WTC11 (cell line): ENCODE measurements around the gene CCDC60. TPM values are rescaled to one million over a fixed set of nuclear protein-coding genes. Genes with fewer than 3 reads are reported as not detected.

Experiments used
- ATAC-seq: fragments of 200-7000 bp; cut with Tn5 transposase; 2 replicates; pipeline ENCODE4 v1.10.0; 2021; ENCODE audit warnings: mild to moderate bottlenecking, moderate library complexity
- CTCF ChIA-PET: fragments of 300-600 bp; sonication (Branson Sonifier 250); formaldehyde crosslinking; loops from one replicate; lab custom pipeline; 2021; ENCODE audit warnings: antibody characterized with exemption; lab: Charles Lee
- POLR2A ChIA-PET: fragments of 350-600 bp; sonication (Branson Sonifier 250); formaldehyde crosslinking; loops from one replicate; lab custom pipeline; 2021; ENCODE audit warnings: antibody characterized with exemption; lab: Charles Lee
- DNase-seq: peaks from one replicate; pipeline ENCODE4 v3.0.0; 2021; ENCODE audit warnings: low spot score
- H3K27ac Mint-ChIP-seq: 2 replicates; pipeline ENCODE4 v1.8.0; 2021; ENCODE audit warnings: mixed read lengths
- H3K27me3 Mint-ChIP-seq: 2 replicates; pipeline ENCODE4 v1.8.0; 2021; ENCODE audit warnings: low read depth, mild to moderate bottlenecking, moderate library complexity, mixed read lengths
- H3K36me3 Mint-ChIP-seq: 2 replicates; pipeline ENCODE4 v1.8.0; 2021; ENCODE audit warnings: mixed read lengths
- H3K4me1 Mint-ChIP-seq: 2 replicates; pipeline ENCODE4 v1.8.0; 2022; ENCODE audit warnings: mixed read lengths
- H3K4me3 Mint-ChIP-seq: 2 replicates; pipeline ENCODE4 v1.8.0; 2021; ENCODE audit warnings: mild to moderate bottlenecking, moderate library complexity, mixed read lengths
- H3K9me3 Mint-ChIP-seq: 2 replicates; pipeline ENCODE4 v1.8.0; 2021; ENCODE audit warnings: mixed read lengths
- ARID4B ChIP-seq: sonication (generic); formaldehyde crosslinking; IDR thresholded peaks from 2 replicates; pipeline ENCODE4 v1.8.0; 2023; ENCODE audit warnings: missing genetic modification reagents, mild to moderate bottlenecking, borderline replicate concordance
- ATF1 ChIP-seq: sonication (generic); formaldehyde crosslinking; IDR thresholded peaks from 2 replicates; pipeline ENCODE4 v1.8.1; 2023; ENCODE audit warnings: mild to moderate bottlenecking, moderate library complexity, missing genetic modification reagents
- ATF2 ChIP-seq: sonication (generic); formaldehyde crosslinking; IDR thresholded peaks from 2 replicates; pipeline ENCODE4 v1.8.1; 2022; ENCODE audit warnings: low read depth, missing genetic modification reagents, borderline replicate concordance
- ATF6 ChIP-seq: sonication (generic); formaldehyde crosslinking; IDR thresholded peaks from 2 replicates; pipeline ENCODE4 v1.8.1; 2023; ENCODE audit warnings: mild to moderate bottlenecking, missing genetic modification reagents
- CBFB ChIP-seq: sonication (generic); formaldehyde crosslinking; IDR thresholded peaks from 2 replicates; pipeline ENCODE4 v1.8.1; 2022; ENCODE audit warnings: mild to moderate bottlenecking, low read depth, missing genetic modification reagents
- CDX4 ChIP-seq: fragments of 250-450 bp; sonication (Bioruptor Pico); IDR thresholded peaks from 2 replicates; pipeline ENCODE4 v1.9.0; 2021; ENCODE audit warnings: moderate library complexity, mild to moderate bottlenecking, inconsistent platforms, borderline replicate concordance
- CTCF ChIP-seq: fragments of 200-600 bp; IDR thresholded peaks from 2 replicates; pipeline ENCODE4 v1.8.0; 2022; ENCODE audit warnings: antibody characterized with exemption
- ERG ChIP-seq: fragments of 250-450 bp; sonication (Bioruptor Pico); IDR thresholded peaks from 2 replicates; pipeline ENCODE4 v1.8.0; 2021; ENCODE audit warnings: mild to moderate bottlenecking
- ESRRA ChIP-seq: sonication (generic); formaldehyde crosslinking; IDR thresholded peaks from 2 replicates; pipeline ENCODE4 v1.8.1; 2022; ENCODE audit warnings: mild to moderate bottlenecking, missing genetic modification reagents, borderline replicate concordance
- GABPB1 ChIP-seq: sonication (generic); formaldehyde crosslinking; IDR thresholded peaks from 2 replicates; pipeline ENCODE4 v1.8.1; 2023; ENCODE audit warnings: mild to moderate bottlenecking, missing genetic modification reagents
- KAT7 ChIP-seq: sonication (generic); formaldehyde crosslinking; IDR thresholded peaks from 2 replicates; pipeline ENCODE4 v1.8.1; 2023; ENCODE audit warnings: missing genetic modification reagents, mild to moderate bottlenecking, borderline replicate concordance
- MLX ChIP-seq: sonication (generic); formaldehyde crosslinking; IDR thresholded peaks from 2 replicates; pipeline ENCODE4 v1.8.1; 2023; ENCODE audit warnings: mild to moderate bottlenecking, missing genetic modification reagents, moderate library complexity
- RELA ChIP-seq: sonication (generic); formaldehyde crosslinking; IDR thresholded peaks from 2 replicates; pipeline ENCODE4 v1.8.1; 2022; ENCODE audit warnings: missing genetic modification reagents, mild to moderate bottlenecking, borderline replicate concordance
- RORB ChIP-seq: fragments of 250-450 bp; sonication (Bioruptor Pico); IDR thresholded peaks from 2 replicates; pipeline ENCODE4 v1.9.0; 2021; ENCODE audit warnings: mild to moderate bottlenecking
- TEAD1 ChIP-seq: sonication (generic); formaldehyde crosslinking; IDR thresholded peaks from 2 replicates; pipeline ENCODE4 v1.8.0; 2022; ENCODE audit warnings: mild to moderate bottlenecking, missing genetic modification reagents
- ZNF219 ChIP-seq: sonication (generic); formaldehyde crosslinking; IDR thresholded peaks from 2 replicates; pipeline ENCODE4 v1.8.0; 2023; ENCODE audit warnings: missing genetic modification reagents, mild to moderate bottlenecking, borderline replicate concordance
- ZNF232 ChIP-seq: sonication (generic); formaldehyde crosslinking; IDR thresholded peaks from 2 replicates; pipeline ENCODE4 v1.8.0; 2022; ENCODE audit warnings: mild to moderate bottlenecking, missing genetic modification reagents
- ZNF423 ChIP-seq: fragments of 250-450 bp; sonication (Bioruptor Pico); IDR thresholded peaks from 2 replicates; pipeline ENCODE4 v2.1.2; 2022; ENCODE audit warnings: mild to moderate bottlenecking, moderate library complexity
- ZNF512 ChIP-seq: sonication (generic); formaldehyde crosslinking; IDR thresholded peaks from 2 replicates; pipeline ENCODE4 v1.8.1; 2022; ENCODE audit warnings: missing genetic modification reagents, borderline replicate concordance
- total RNA-seq: library from RNA; stranded (reverse); gene quantifications from 3 replicates; pipeline ENCODE4 v1.2.3, GENCODE V29; 2021

The CCDC60 gene
- total RNA-seq, 1 experiment from 2014 or later, result 1.1 TPM

GRCh38 chr12:119415714-119416113 lies 81.2 kb downstream of the CCDC60 start (continued):
- TF ChIP-seq CTCF (no peak), ZNF512 (no peak), ZNF219 (CRISPR knock-in tag) (no peak), ESRRA (CRISPR knock-in tag) (no peak), ZNF423 (CRISPR knock-in tag) (no peak)

GRCh38 chr12:119417440-119417839 lies 82.9 kb downstream of the CCDC60 start:
- POLR2A ChIA-PET, result no interaction called here
- DNase-seq, result no peak
- ATAC-seq, result no peak
- Mint-ChIP-seq H3K36me3 (no peaks in the 10 kb centered on the region), H3K9me3 (no peaks in the 10 kb centered on the region), H3K4me1 (peaks cover 6% of the 10 kb centered on the region), H3K27ac (no peak overlapping the region), H3K27me3 (no peaks in the 10 kb centered on the region; the same call in 1 of the 2 replicates), H3K4me3 (no peak overlapping the region)
- CTCF ChIA-PET, result interaction anchor here (1.2 kb wide), 1 partner anchor 27 kb away, joined by 3 read pairs; no protein-coding TSS in a partner anchor
- no peak for TF ChIP-seq ATF1 (CRISPR knock-in tag)
- no peak for TF ChIP-seq ZNF423 (CRISPR knock-in tag)
- TF ChIP-seq ERG (CRISPR knock-in tag), result no peak
- no peak for TF ChIP-seq ATF2 (CRISPR knock-in tag)
- TF ChIP-seq RELA (CRISPR knock-in tag), result no peak
- no peak for TF ChIP-seq GABPB1
- no peak for TF ChIP-seq CBFB
- no peak for TF ChIP-seq ZNF232 (CRISPR knock-in tag)
- no peak for TF ChIP-seq RORB (CRISPR knock-in tag)
- no peak for TF ChIP-seq ARID4B (CRISPR knock-in tag)
- TF ChIP-seq MLX, result no peak
- TF ChIP-seq ATF6 (CRISPR knock-in tag), result no peak
- TF ChIP-seq KAT7 (CRISPR knock-in tag), result no peak
- no peak for TF ChIP-seq CDX4 (CRISPR knock-in tag)
- TF ChIP-seq TEAD1 (CRISPR knock-in tag), result no peak
